ENCODE results near the gene PEDS1. TPM values are rescaled to one million over a fixed set of nuclear protein-coding genes. Genes with fewer than 3 reads are reported as not detected.
A peak's percentile ranks its signal among the peaks of the same experiment; 100 is the strongest.

Gene PEDS1
- total and polyA plus RNA-seq, 4 donors, result 4.8 to 19.3 (median 8.6) TPM

- 80% methylated on average over 6 of the region's 6 CpGs for WGBS
- DNase-seq (ENCODE audit: low spot score), result no peak
- Histone ChIP-seq H3K36me3 (ENCODE audit: control insufficient read depth in 4 of 4, insufficient read depth in 3 of 4, low read depth in 1 of 4, low read length in 3 of 4) (peaks cover 4 to 7% (median 6%) of the 10 kb centered on the region in 4 donors), H3K4me1 (ENCODE audit: control insufficient read depth in 4 of 4, insufficient read depth in 4 of 4, low read length in 3 of 4) (peaks cover 18 to 44% (median 27%) of the 10 kb centered on the region in 4 donors), H3K27me3 (ENCODE audit: control insufficient read depth in 4 of 4, insufficient read depth in 4 of 4, low read length in 3 of 4) (no peaks in the 10 kb centered on the region), H3K27ac (ENCODE audit: low read depth in 1 of 2, low read length in 2 of 2) (no peak overlapping the region), H3K9me3 (ENCODE audit: control insufficient read depth in 4 of 4, low read length in 3 of 4) (no peaks in the 10 kb centered on the region), H3K4me3 (ENCODE audit: low read depth in 1 of 3, low read length in 3 of 3) (no peak overlapping the region), H3K9ac (ENCODE audit: low read depth in 1 of 2, low read length in 2 of 2) (no peak overlapping the region)
- TF ChIP-seq NR2F2 (IDR thresholded peaks at IDR 0.05) (no peak), MAX (IDR thresholded peaks at IDR 0.05) (no peak), TAF1 (conservative IDR thresholded peaks at IDR 0.05) (no peak), RAD21 (IDR thresholded peaks at IDR 0.05) (no peak), REST (IDR thresholded peaks at IDR 0.05) (no peak), EGR1 (IDR thresholded peaks at IDR 0.05; ENCODE audit: low read depth in 2 of 2) (no peak)
Observed at GRCh38 chr20:50142812-50143211, 10.7 kb downstream of the PEDS1 start.

- Histone ChIP-seq H3K27ac (ENCODE audit: low read depth in 1 of 2, low read length in 2 of 2) (no peak overlapping the region), H3K4me3 (ENCODE audit: low read depth in 1 of 3, low read length in 3 of 3) (no peak overlapping the region), H3K9ac (ENCODE audit: low read depth in 1 of 2, low read length in 2 of 2) (no peak overlapping the region), H3K27me3 (ENCODE audit: control insufficient read depth in 4 of 4, insufficient read depth in 4 of 4, low read length in 3 of 4) (no peaks in the 10 kb centered on the region), H3K4me1 (ENCODE audit: control insufficient read depth in 4 of 4, insufficient read depth in 4 of 4, low read length in 3 of 4) (peaks cover 23 to 48% (median 32%) of the 10 kb centered on the region in 4 donors), H3K36me3 (ENCODE audit: control insufficient read depth in 4 of 4, insufficient read depth in 3 of 4, low read depth in 1 of 4, low read length in 3 of 4) (peaks cover 3 to 7% (median 5%) of the 10 kb centered on the region in 4 donors), H3K9me3 (ENCODE audit: control insufficient read depth in 4 of 4, low read length in 3 of 4) (no peaks in the 10 kb centered on the region)
- no peak for DNase-seq (ENCODE audit: low spot score)
- TF ChIP-seq MAX (IDR thresholded peaks at IDR 0.05), result no peak
- WGBS, result 88% methylated on average over 12 of the region's 12 CpGs
Observed at GRCh38 chr20:50141811-50142561, 11.5 kb downstream of the PEDS1 start.

- Histone ChIP-seq H3K9me3 (ENCODE audit: control insufficient read depth in 4 of 4, low read length in 3 of 4) (no peaks in the 10 kb centered on the region), H3K27me3 (ENCODE audit: control insufficient read depth in 4 of 4, insufficient read depth in 4 of 4, low read length in 3 of 4) (no peaks in the 10 kb centered on the region), H3K36me3 (ENCODE audit: control insufficient read depth in 4 of 4, insufficient read depth in 3 of 4, low read depth in 1 of 4, low read length in 3 of 4) (peaks cover 2 to 7% (median 5%) of the 10 kb centered on the region in 4 donors), H3K27ac (ENCODE audit: low read depth in 1 of 2, low read length in 2 of 2) (peak overlapping the region in 1 of 2 donors; percentile 8), H3K4me3 (ENCODE audit: low read depth in 1 of 3, low read length in 3 of 3) (no peak overlapping the region), H3K4me1 (ENCODE audit: control insufficient read depth in 4 of 4, insufficient read depth in 4 of 4, low read length in 3 of 4) (peaks cover 24 to 48% (median 32%) of the 10 kb centered on the region in 4 donors), H3K9ac (ENCODE audit: low read depth in 1 of 2, low read length in 2 of 2) (no peak overlapping the region)
- TF ChIP-seq SP1 (IDR thresholded peaks at IDR 0.05), result no peak
- TF ChIP-seq EGR1 (IDR thresholded peaks at IDR 0.05; ENCODE audit: low read depth in 2 of 2), result no peak
- TF ChIP-seq RAD21 (IDR thresholded peaks at IDR 0.05), result no peak
- TF ChIP-seq HNF4A (conservative IDR thresholded peaks at IDR 0.05), result no peak
- no peak for TF ChIP-seq JUND (IDR thresholded peaks at IDR 0.05)
- no peak for TF ChIP-seq NR2F2 (IDR thresholded peaks at IDR 0.05)
- DNase-seq (ENCODE audit: low spot score), result no peak
- WGBS, result 90% methylated on average over 6 of the region's 6 CpGs
Observed at GRCh38 chr20:50141018-50141675, 12.4 kb downstream of the PEDS1 start.
